ENCODE measurements around the gene MBTPS1. TPM values are rescaled to one million over a fixed set of nuclear protein-coding genes. Genes with fewer than 3 reads are reported as not detected.

MBTPS1 gene
- total RNA-seq, 2 donors from 2014 or later, result 79.0 to 133 TPM

- no peaks in the 10 kb centered on the region for H3K36me3 ChIP-seq
- no peak overlapping the region for H3K27ac ChIP-seq
- WGBS, result 53% methylated on average over 15 of the region's 15 CpGs
- H3K4me1 ChIP-seq (replicated peaks), result no peaks in the 10 kb centered on the region
- intact Hi-C loops (cut with DNase I), result no loop called here
- TF ChIP-seq POLR2AphosphoS5 (IDR thresholded peaks at IDR 0.05) (no peak), POLR2A (IDR thresholded peaks at IDR 0.05) (no peak), CTCF (IDR thresholded peaks at IDR 0.05) (no peak)
- no peaks in the 10 kb centered on the region for H3K9me3 ChIP-seq
- no peak for DNase-seq (ENCODE audit: low spot score)
- no peak overlapping the region for H3K4me3 ChIP-seq
- no peaks in the 10 kb centered on the region for H3K27me3 ChIP-seq (replicated peaks; ENCODE audit: insufficient read depth)
Observed at GRCh38 chr16:84032458-84033178, 84.1 kb downstream of the MBTPS1 start.

GRCh38 chr16:84031556-84031955, 85.2 kb downstream of the MBTPS1 start:
- Histone ChIP-seq H3K27me3 (replicated peaks; ENCODE audit: insufficient read depth) (no peaks in the 10 kb centered on the region), H3K4me3 (no peak overlapping the region), H3K27ac (no peak overlapping the region), H3K9me3 (no peaks in the 10 kb centered on the region), H3K4me1 (replicated peaks) (no peaks in the 10 kb centered on the region), H3K36me3 (no peaks in the 10 kb centered on the region)
- no peak for DNase-seq (ENCODE audit: low spot score)
- 85% methylated on average over 17 of the region's 17 CpGs for WGBS
- TF ChIP-seq POLR2AphosphoS5 (IDR thresholded peaks at IDR 0.05) (no peak), CTCF (IDR thresholded peaks at IDR 0.05) (no peak), POLR2A (IDR thresholded peaks at IDR 0.05) (no peak)
- intact Hi-C loops (cut with DNase I), result no loop called here

- no peak overlapping the region for H3K4me3 ChIP-seq
- H3K9me3 ChIP-seq, result no peaks in the 10 kb centered on the region
- DNase-seq (ENCODE audit: low spot score), result no peak
- H3K36me3 ChIP-seq, result no peaks in the 10 kb centered on the region
- no peak for TF ChIP-seq POLR2A (IDR thresholded peaks at IDR 0.05)
- TF ChIP-seq CTCF (IDR thresholded peaks at IDR 0.05), result no peak
- TF ChIP-seq POLR2AphosphoS5 (IDR thresholded peaks at IDR 0.05), result no peak
- no peak overlapping the region for H3K27ac ChIP-seq
- WGBS, result 79% methylated on average over 14 of the region's 14 CpGs
- no peaks in the 10 kb centered on the region for H3K27me3 ChIP-seq (replicated peaks; ENCODE audit: insufficient read depth)
- intact Hi-C loops (cut with DNase I), result no loop called here
- no peaks in the 10 kb centered on the region for H3K4me1 ChIP-seq (replicated peaks)
Observed at GRCh38 chr16:84029297-84030047, 87.3 kb downstream of the MBTPS1 start.

- intact Hi-C loops (cut with DNase I), result no loop called here
- no peaks in the 10 kb centered on the region for H3K36me3 ChIP-seq
- no peaks in the 10 kb centered on the region for H3K27me3 ChIP-seq (replicated peaks; ENCODE audit: insufficient read depth)
- no peak overlapping the region for H3K4me3 ChIP-seq
- H3K4me1 ChIP-seq (replicated peaks), result no peaks in the 10 kb centered on the region
- 75% methylated on average over 15 of the region's 15 CpGs for WGBS
- no peak overlapping the region for H3K27ac ChIP-seq
- no peak for DNase-seq (ENCODE audit: low spot score)
- H3K9me3 ChIP-seq, result no peaks in the 10 kb centered on the region
- TF ChIP-seq POLR2AphosphoS5 (IDR thresholded peaks at IDR 0.05) (no peak), CTCF (IDR thresholded peaks at IDR 0.05) (no peak), POLR2A (IDR thresholded peaks at IDR 0.05) (no peak)
Observed at GRCh38 chr16:84027625-84028024, 89.1 kb downstream of the MBTPS1 start.
